ENCODE results near the gene CD209.

Gene CD209

DNA sequence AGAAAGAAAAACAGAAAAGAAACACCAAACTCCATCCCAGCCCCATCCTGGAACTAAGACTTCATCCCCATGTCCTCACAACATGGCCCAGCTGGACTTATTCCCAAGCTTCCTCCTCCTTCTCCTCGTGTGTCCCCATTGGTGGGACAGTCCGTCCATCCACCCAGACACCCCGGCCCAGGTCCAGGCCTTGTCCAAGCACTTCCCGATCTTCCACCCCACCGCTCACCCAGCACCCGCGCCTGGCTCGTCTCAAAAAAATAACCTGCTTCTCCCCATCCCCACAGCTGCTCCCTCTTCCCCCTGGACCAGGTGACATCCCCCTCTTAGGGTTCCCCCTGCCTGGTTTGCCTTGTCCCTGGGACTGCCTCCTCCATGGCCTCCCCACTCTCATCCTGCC is 44.0 kb downstream of the CD209 start:
- no peak for DNase-seq

GRCh38 chr19:7701654-7702457 is 45.5 kb downstream of the CD209 start, which contains the start of gene FCER2:
Gene FCER2, minus strand, starts transcription at chr19:7702131. Its CDS starts 2,371 bp downstream, at chr19:7699760.
- no peak for DNase-seq

DNA sequence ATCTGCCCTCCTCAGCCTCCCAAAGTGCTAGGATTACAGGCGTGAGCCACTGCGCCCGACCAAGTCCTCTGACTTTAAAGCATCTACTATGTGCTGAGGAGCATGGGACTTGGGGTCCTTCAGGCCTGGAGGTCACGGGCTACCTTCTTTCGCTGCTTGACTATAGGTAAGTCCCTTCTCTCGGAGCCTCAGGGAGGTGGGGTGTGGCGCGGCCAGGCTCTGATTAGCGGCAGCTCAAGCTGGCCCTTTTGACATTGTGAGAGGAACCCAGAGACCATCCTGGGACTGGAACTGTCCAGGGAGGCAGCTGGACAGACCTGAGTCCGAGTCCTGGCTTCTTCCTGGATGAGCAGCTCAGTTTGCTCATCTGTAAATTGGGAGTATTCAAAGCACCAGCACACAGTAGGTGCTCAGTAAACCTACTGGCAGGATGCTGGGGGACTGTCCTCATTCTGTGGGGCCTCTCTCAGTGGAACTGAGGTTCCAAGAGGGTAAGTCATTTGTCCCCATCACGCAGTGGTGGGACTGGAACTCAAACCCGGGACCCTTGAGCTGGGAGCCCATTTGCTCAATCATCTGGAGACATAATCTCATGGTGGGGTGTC is 46.2 kb downstream of the CD209 start:
- DNase-seq, result no peak

DNA sequence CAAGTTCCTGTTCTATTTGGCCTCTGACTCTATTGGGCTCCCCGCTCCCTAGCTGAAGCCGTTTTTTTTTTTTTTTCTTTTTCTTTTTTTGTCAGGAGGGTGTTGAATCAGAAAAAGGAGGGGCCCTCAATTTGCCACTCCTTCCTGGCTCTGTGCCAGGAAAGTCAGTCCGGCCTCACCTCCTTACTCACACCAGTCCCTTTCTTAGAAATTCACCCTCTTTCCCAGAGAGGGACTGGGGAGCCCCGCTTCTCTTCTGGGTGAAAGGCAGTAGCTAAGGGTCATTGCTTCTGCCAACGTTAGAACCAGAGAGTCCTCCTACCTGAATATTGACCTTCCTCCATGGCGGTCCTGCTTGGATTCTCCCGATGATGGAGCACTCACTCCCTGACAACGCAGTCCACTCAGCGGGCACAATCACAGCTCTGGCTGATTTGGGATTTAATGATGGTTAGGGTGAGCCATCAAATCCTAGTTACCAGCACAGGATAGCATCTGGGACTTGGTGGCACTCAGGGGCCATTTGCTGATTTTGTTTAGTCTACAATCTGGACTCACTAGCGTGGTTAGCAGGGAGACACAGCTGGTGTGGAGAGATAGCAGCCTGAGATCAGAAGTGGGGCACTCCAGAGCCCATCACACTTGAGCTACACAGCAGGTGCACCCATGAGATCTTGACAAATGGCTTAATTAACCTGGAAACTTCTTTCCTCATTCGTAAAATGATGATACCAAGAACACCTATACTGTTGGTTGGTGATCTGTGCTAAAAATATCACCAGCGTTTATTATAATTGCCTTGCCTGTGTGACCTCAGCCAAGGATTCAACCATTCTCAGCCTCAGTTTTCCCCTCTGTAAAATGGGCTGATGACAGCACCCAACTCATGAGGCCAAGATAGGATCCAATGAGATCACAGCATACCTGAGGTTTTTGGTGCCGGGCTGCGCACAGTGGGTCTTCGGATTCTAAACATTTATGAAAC is 47.6 kb downstream of the CD209 start:
- DNase-seq, result no peak

DNA sequence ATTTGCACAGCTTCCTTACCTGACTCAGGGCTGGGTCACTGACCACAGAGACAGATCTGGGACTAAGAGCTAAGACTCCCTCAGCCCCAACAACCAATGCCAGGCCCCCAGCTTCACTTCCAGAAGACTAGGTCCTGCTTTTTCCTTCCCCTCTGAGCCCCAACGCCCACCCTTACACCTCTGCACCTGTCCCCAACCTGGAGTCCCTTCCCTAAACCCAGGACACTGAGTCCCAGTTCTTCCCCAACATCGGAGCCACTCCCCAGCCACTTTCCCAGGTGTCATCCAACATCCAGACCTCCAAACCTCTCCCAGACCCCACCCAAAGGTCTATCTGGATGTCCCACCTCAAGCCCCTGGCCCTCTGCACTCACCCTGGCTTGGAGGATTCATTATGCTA is 48.3 kb downstream of the CD209 start:
- no peak for DNase-seq

DNA sequence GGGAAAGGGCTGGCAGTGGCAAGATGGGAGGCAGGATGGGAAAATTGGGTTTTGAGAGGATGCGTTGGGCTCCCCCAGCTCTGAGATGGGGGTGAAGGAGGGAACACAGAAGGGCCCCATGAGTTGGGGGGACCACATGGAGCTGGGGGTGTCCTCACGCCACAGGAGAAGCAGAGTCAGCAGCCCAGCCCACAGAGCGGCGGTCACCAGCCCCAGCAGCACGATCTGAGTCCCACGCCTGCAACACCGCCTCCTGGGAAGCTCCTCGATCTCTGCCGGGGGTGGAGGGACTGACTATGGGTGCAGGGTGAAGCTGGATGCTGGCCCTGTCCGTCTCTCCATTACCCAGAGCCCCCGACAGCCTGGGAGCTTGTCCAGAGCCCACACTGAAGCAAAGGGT is 48.8 kb downstream of the CD209 start:
- no peak for DNase-seq

GRCh38 chr19:7697721-7698287 is 49.5 kb downstream of the CD209 start:
- DNase-seq, result no peak

GRCh38 chr19:7694499-7694898 is 52.8 kb downstream of the CD209 start:
- no peak for DNase-seq

- DNase-seq, result no peak
Measured at GRCh38 chr19:7692417-7693088, 54.8 kb downstream of the CD209 start.

- DNase-seq, result no peak
Measured at GRCh38 chr19:7691497-7691896, 55.8 kb downstream of the CD209 start.

- DNase-seq, result no peak
Measured at GRCh38 chr19:7690779-7691258, 56.5 kb downstream of the CD209 start.
